MG63 (cell line): ENCODE data around the gene NFIB. TPM values are rescaled to one million over a fixed set of nuclear protein-coding genes. Genes with fewer than 3 reads are reported as not detected.
A peak's percentile ranks its signal among the peaks of the same experiment; 100 is the strongest.

Experiments
- DNase-seq: peaks from one replicate; pipeline ENCODE4 v3.0.0-alpha.2; 2020
- H3K27me3 ChIP-seq: fragments of 250-450 bp; sonication (Bioruptor Pico); 2 replicates; pipeline ENCODE4 v1.5.1; 2020; ENCODE audit warnings: mild to moderate bottlenecking, moderate library complexity
- H3K36me3 ChIP-seq: fragments of 250-450 bp; sonication (Bioruptor Pico); 2 replicates; pipeline ENCODE4 v1.5.1; 2020; ENCODE audit warnings: mild to moderate bottlenecking, moderate library complexity
- H3K4me3 ChIP-seq: fragments of 250-450 bp; sonication (Bioruptor Pico); 2 replicates; pipeline ENCODE4 v1.5.1; 2020; ENCODE audit warnings: mild to moderate bottlenecking, moderate library complexity
- H3K9me3 ChIP-seq: fragments of 250-450 bp; sonication (Bioruptor Pico); 2 replicates; pipeline ENCODE4 v1.5.1; 2020; ENCODE audit warnings: mild to moderate bottlenecking, moderate library complexity
- total RNA-seq: library from RNA; depleted of rRNA; stranded (reverse); fragments of >200 nt; shearing (Covaris generic); gene quantifications from 2 replicates; pipeline ENCODE4 v1.2.3, GENCODE V29; 2014; ENCODE audit warnings: low replicate concordance

The NFIB gene
- total RNA-seq, 1 experiment from 2014 or later, result 47.3 TPM

GRCh38 chr9:14133394-14133793 lies 180.5 kb downstream of the NFIB start:
- H3K27me3 ChIP-seq, result no peaks in the 10 kb centered on the region
- no peak for DNase-seq
- no peak overlapping the region for H3K4me3 ChIP-seq
- no peaks in the 10 kb centered on the region for H3K9me3 ChIP-seq
- H3K36me3 ChIP-seq, result peaks cover 41% of the 10 kb centered on the region

GRCh38 chr9:14132775-14133174 lies 181.2 kb downstream of the NFIB start:
- Histone ChIP-seq H3K9me3 (no peaks in the 10 kb centered on the region), H3K27me3 (no peaks in the 10 kb centered on the region), H3K36me3 (peaks cover 45% of the 10 kb centered on the region), H3K4me3 (no peak overlapping the region)
- DNase-seq, result no peak

GRCh38 chr9:14131356-14132088 lies 182.4 kb downstream of the NFIB start:
- Histone ChIP-seq H3K9me3 (no peaks in the 10 kb centered on the region), H3K36me3 (peaks cover 49% of the 10 kb centered on the region), H3K27me3 (no peaks in the 10 kb centered on the region), H3K4me3 (no peak overlapping the region)
- DNase-seq, result no peak

- H3K36me3 ChIP-seq, result peaks cover 51% of the 10 kb centered on the region
- H3K27me3 ChIP-seq, result no peaks in the 10 kb centered on the region
- no peak for DNase-seq
- H3K4me3 ChIP-seq, result no peak overlapping the region
- H3K9me3 ChIP-seq, result no peaks in the 10 kb centered on the region
These were observed 186.3 kb downstream of the NFIB start for GRCh38 chr9:14127656-14128055.

- H3K27me3 ChIP-seq, result no peaks in the 10 kb centered on the region
- peaks cover 75% of the 10 kb centered on the region for H3K36me3 ChIP-seq
- DNase-seq, result peak; percentile 86
- H3K4me3 ChIP-seq, result no peak overlapping the region
- H3K9me3 ChIP-seq, result no peaks in the 10 kb centered on the region
These were observed 194.0 kb downstream of the NFIB start for GRCh38 chr9:14119694-14120514.

- no peak for DNase-seq
- Histone ChIP-seq H3K36me3 (peaks cover 91% of the 10 kb centered on the region), H3K4me3 (no peak overlapping the region), H3K27me3 (no peaks in the 10 kb centered on the region), H3K9me3 (no peaks in the 10 kb centered on the region)
These were observed 201.7 kb downstream of the NFIB start for GRCh38 chr9:14112226-14112625.

GRCh38 chr9:14111696-14112095 lies 202.2 kb downstream of the NFIB start:
- no peaks in the 10 kb centered on the region for H3K9me3 ChIP-seq
- H3K27me3 ChIP-seq, result no peaks in the 10 kb centered on the region
- H3K36me3 ChIP-seq, result peaks cover 89% of the 10 kb centered on the region
- H3K4me3 ChIP-seq, result no peak overlapping the region
- DNase-seq, result peak; percentile 59

- H3K4me3 ChIP-seq, result no peak overlapping the region
- DNase-seq, result no peak
- no peaks in the 10 kb centered on the region for H3K27me3 ChIP-seq
- H3K9me3 ChIP-seq, result no peaks in the 10 kb centered on the region
- peaks cover 58% of the 10 kb centered on the region for H3K36me3 ChIP-seq
These were observed 206.0 kb downstream of the NFIB start for GRCh38 chr9:14107977-14108376.

- H3K9me3 ChIP-seq, result no peaks in the 10 kb centered on the region
- no peaks in the 10 kb centered on the region for H3K27me3 ChIP-seq
- H3K4me3 ChIP-seq, result no peak overlapping the region
- H3K36me3 ChIP-seq, result peaks cover 53% of the 10 kb centered on the region
- no peak for DNase-seq
These were observed 206.4 kb downstream of the NFIB start for GRCh38 chr9:14107495-14107894.

- Histone ChIP-seq H3K4me3 (no peak overlapping the region), H3K27me3 (no peaks in the 10 kb centered on the region), H3K9me3 (no peaks in the 10 kb centered on the region), H3K36me3 (peaks cover 50% of the 10 kb centered on the region)
- no peak for DNase-seq
These were observed 207.2 kb downstream of the NFIB start for GRCh38 chr9:14106699-14107098.

GRCh38 chr9:14104496-14104895 lies 209.4 kb downstream of the NFIB start:
- Histone ChIP-seq H3K4me3 (no peak overlapping the region), H3K27me3 (no peaks in the 10 kb centered on the region), H3K36me3 (peaks cover 37% of the 10 kb centered on the region), H3K9me3 (no peaks in the 10 kb centered on the region)
- no peak for DNase-seq

- H3K9me3 ChIP-seq, result no peaks in the 10 kb centered on the region
- no peak overlapping the region for H3K4me3 ChIP-seq
- DNase-seq, result no peak
- H3K27me3 ChIP-seq, result no peaks in the 10 kb centered on the region
- peaks cover 36% of the 10 kb centered on the region for H3K36me3 ChIP-seq
These were observed 210.8 kb downstream of the NFIB start for GRCh38 chr9:14103115-14103514.

- Histone ChIP-seq H3K4me3 (no peak overlapping the region), H3K9me3 (no peaks in the 10 kb centered on the region), H3K27me3 (no peaks in the 10 kb centered on the region), H3K36me3 (peaks cover 21% of the 10 kb centered on the region)
- DNase-seq, result no peak
These were observed 214.2 kb downstream of the NFIB start for GRCh38 chr9:14099737-14100136.

GRCh38 chr9:14098486-14099180 lies 215.3 kb downstream of the NFIB start:
- no peak for DNase-seq
- Histone ChIP-seq H3K27me3 (no peaks in the 10 kb centered on the region), H3K9me3 (no peaks in the 10 kb centered on the region), H3K4me3 (no peak overlapping the region), H3K36me3 (peaks cover 27% of the 10 kb centered on the region)

GRCh38 chr9:14097666-14098415 lies 216.1 kb downstream of the NFIB start:
- DNase-seq, result no peak
- Histone ChIP-seq H3K9me3 (no peaks in the 10 kb centered on the region), H3K4me3 (no peak overlapping the region), H3K27me3 (no peaks in the 10 kb centered on the region), H3K36me3 (peaks cover 27% of the 10 kb centered on the region)

- H3K27me3 ChIP-seq, result no peaks in the 10 kb centered on the region
- no peak overlapping the region for H3K4me3 ChIP-seq
- no peaks in the 10 kb centered on the region for H3K9me3 ChIP-seq
- peaks cover 27% of the 10 kb centered on the region for H3K36me3 ChIP-seq
- no peak for DNase-seq
These were observed 216.7 kb downstream of the NFIB start for GRCh38 chr9:14097215-14097614.
